HG03520 (cell line): ENCODE results near the gene HS3ST4.

Experiments
- ATAC-seq: cut with Tn5 transposase; IDR thresholded peaks from one replicate; pipeline ENCODE4 v1.9.1; 2021; ENCODE audit warnings: mild to moderate bottlenecking, moderate library complexity; ENCODE audit not compliant: unreplicated experiment

The HS3ST4 gene

DNA sequence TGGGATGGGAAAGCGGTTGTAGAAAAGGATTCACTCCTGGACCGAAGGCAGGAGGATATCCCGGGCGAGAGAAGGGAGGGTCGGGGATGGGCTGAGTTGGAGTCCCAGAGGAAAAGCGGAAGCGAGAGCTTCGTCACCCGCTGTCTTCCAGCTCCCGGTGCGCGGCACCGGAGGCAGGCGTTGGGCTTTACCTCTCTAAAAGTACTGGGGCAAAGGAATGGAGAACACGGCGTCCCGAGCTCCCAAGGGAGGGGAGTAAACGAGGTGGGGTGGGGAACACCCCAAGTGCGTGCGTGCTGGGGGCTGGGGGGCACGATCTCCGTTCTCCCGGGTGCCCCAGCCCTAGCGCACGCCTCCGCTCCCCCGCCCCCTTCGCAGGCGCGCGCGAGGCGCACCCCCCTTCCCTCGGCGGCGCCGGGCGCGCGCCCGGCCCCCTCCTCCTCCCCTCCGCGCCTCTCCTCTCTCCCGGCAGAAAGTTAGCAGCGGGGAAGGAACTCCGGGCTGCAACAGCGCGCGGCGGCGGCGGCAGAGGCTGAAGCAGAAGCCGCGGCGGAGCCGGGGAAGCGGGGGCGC is at the start of gene HS3ST4:
Gene HS3ST4, plus strand, starts transcription at position 441 of the 573 bp plus-strand sequence.
- ATAC-seq: no peak

DNA sequence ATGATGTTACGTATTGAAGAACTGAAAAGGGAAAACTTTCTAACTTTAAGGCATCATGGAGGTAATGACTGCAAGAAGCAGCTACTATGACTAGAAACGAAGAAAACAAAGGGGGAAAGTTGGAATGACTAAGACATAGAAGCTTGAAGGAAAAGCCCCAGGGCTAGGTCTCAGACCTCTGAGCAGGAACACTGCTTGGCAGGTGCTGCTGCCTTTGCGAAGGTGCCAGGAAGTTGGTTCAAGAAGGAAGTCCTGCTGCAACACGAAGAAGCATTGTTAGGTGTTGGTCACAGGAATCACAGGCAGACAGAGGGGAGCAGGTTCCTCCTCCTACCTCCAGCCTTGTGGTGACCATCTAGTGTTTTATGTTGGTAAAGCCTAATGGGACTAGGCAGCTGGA is 48.1 kb upstream of the HS3ST4 start:
- ATAC-seq: no peak

DNA sequence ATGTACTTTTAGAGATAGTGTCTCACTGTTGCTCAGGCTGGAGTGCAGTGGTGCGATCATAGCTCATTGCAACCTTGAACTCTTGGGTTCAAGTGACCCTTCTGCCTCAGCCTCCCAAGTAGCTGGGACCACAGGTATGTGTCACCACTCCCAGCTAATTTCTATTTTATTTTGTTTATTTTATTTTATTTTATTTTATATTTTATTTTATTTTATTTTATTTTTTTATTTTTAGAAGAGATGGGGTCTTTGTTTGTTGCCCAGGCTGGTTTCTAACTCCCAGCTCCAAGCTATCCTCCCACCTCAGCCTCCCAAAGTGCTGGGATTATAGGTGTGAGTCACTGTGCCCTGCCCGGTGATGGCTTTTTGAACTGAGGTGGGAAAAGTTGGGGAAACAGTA is 35.1 kb upstream of the HS3ST4 start:
- ATAC-seq: no peak

DNA sequence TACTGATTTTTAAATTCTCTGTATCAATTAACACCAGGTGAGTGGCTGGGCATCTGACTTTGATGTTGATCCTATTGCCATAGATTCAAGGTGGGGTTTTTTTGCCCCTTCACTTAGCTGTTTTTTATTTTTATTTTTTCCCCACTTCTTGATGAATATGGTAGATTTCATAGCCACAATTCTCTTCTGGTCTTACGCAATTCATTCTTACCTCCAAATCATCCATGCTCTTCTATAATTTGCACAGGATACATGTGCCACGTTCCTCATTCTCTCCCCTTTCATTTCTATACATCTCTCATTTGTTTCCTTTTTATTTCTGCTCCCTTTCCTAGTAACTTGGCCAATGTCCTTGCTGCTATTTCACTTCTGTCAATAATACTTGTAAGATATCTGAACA is 14.9 kb upstream of the HS3ST4 start:
- no peak for ATAC-seq

DNA sequence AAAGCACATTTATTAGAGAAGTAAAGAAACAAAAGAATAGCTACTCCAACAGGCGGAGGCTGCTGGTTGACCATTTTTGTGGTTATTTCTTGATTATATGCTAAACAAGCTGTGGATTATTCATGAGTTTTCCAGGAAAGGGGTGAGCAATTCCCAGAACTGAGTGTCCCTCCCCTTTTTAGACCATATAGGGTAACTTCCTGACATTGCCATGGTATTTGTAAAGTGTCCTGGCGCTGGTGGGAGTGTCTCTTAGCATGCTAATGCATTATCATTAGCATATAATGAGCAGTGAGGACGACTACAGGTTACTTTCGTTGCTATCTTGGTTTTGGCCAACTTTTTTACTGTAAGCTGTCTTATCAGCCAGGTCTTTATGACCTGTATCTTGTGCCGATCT is 12.2 kb upstream of the HS3ST4 start:
- ATAC-seq: no peak

DNA sequence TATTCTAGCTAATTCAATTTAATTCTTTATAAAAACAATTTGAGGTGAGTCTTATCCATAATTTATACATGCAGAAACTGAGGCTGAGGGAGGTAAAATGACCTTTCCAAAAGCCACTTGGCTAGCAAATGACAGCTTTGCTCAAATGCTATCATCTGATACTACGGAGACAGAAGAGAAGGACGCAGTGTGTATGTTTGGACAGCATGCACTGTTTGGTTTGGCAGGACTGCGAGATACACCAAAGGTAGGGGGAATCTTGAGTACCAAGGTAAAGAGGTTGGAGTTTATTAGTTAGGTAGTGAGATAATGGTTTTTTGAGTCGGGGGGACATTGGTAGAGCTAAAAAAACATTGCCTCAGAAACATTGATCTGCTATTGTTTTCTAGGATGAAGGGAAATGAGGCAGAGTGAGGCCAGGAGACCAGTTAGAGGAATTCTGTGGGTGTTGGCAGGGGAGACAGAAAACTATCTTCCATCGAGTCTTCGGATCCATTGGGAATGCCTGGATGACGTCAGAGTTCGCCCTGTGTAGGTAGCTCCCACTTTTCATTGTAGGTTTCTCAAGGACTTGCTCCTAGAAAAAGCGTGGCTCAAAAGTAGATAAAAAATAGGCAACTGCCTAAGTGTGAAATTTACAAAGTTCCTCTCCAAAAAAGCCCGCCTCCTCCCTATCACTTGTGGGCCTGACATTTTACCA is 2.5 kb upstream of the HS3ST4 start:
- ATAC-seq: no peak

DNA sequence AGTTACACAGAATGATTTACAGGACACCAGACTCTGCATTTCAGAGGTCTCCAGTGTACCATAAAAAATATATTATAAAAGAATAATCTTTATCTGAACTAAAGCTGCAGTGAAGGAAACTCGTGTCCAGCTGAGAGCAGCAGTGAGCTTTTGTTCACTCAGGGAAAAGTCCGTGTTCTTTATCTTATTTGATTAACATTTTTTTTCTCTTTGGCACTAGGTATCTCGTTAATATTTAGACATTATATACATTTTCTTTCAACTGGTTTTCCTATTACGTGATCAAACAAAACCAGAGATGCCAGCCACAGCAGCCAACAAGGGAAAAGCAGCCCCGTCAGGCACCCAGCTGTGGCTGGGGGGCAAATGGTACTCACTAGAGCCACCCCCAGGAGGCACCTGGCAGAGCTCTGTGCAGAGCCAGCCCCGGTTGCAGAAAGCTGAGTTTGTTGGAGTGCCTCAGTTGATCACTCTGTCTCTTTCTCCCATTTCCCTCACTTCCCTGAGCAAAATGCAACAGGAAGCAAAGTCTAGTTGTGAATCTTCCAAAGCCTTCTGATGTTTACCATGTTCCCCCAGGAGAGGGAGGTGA is 1.1 kb upstream of the HS3ST4 start:
- no peak for ATAC-seq

DNA sequence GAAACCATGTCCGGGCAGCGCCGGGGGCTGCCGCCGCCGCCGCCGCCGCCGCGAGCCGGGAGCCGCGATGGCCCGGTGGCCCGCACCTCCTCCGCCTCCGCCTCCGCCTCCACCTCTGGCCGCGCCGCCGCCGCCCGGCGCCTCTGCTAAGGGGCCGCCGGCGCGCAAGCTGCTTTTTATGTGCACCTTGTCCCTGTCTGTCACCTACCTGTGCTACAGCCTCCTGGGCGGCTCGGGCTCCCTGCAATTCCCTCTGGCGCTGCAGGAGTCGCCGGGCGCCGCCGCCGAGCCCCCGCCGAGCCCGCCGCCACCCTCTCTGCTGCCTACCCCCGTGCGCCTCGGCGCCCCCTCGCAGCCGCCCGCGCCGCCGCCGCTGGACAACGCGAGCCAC is 587 bp downstream of the HS3ST4 start:
- ATAC-seq: no peak

DNA sequence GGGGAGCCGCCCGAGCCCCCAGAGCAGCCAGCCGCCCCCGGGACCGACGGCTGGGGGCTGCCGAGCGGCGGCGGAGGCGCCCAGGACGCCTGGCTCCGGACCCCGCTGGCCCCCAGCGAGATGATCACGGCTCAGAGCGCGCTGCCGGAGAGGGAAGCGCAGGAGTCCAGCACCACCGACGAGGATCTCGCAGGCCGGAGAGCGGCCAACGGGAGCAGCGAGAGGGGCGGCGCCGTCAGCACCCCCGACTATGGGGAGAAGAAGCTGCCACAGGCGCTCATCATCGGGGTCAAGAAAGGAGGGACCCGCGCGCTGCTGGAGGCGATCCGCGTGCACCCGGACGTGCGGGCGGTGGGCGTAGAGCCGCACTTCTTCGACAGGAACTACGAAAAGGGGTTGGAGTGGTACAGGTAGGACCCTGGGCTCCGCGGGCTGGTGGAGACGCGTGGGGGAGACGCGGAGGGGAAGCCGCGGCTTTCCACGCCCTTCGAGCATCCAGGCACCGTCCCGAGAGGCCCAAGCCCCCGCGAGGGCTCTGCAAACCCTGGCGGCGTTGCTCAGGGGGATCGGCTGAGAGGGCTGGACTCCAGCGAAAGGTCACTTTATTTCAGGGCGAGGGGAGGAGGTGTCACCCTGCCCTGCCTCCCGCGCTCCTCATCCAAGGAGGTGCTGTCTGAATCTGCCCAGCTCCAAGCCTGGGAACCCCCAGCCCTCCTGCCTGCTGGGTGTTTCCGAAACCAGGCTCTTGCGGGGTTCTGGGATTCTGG is 1.2 kb downstream of the HS3ST4 start:
- no peak for ATAC-seq

DNA sequence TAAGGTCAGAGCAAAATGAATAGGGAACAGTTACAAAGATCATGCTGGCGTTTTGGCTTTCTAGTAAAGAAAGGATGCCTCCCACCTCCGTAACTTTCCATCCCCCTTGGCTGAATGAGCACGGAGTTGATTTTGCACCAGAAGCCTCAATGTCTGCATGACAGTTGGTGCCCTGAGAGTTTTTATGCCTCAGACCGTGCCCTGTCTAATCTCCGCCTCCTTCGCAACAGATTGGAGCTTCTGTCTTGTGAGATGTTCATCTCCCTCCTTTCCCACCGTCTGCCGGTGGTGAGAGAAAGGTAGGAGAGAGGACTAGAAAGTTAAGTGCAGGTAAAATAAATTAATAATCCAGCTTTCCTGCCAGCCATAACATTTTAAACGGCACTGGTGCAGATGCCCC is 1.9 kb downstream of the HS3ST4 start:
- no peak for ATAC-seq

DNA sequence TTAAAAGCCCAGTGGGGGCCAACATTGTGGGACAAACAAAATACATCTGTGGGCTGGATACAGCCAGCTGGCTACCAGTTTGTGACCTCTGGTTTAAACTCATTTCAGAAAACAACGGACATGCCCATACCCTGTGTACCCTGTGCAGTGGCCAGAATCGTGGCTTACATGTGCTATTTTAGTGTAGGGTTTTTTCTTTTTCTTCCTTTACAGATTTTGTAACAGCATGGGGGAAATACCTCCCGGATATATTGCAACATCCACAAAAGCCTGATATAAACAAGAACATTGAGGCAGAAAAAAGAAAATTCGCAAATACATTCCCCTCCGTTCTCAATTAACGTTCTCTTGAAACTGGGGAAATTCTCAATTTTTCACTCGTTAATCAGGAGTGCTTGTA is 7.3 kb downstream of the HS3ST4 start:
- no peak for ATAC-seq

DNA sequence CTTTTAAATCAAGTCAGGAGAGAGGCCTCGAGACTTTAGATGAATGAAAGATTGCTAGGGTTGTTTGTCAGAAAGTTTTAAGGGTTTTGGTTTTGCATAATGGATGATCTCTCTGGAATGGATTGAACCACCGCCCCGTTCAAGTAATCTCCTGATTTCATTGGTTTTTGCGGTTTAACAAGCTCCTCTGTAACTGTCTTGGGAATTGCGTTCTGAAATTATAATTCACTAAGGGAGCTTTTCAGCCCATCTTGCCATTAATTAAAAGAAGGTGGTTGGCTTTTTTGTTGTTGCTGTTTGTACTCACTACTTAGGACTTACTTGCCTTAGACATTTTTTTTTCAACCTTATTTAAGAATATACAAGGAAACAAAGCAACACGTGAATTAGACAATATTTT is 8.8 kb downstream of the HS3ST4 start:
- no peak for ATAC-seq

DNA sequence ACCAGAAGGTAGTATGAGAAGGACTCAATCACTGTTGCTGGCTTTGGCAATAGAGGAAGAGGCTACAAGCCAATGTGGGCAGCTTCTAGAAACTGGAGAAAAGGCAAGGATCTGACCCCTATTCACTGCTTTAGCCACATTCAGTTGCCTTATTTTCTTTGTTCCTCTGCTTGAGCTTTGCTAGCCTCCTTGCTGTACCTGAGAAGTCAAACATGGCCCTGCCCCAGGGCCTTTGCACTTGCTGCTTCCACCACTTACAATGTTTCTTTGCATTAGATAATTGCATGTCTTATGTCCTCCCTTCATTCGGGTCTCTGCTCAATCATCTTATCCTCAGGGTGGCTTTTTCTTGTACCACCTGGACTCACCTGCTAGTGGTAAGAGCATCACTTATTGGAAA is 15.8 kb downstream of the HS3ST4 start:
- ATAC-seq: no peak

DNA sequence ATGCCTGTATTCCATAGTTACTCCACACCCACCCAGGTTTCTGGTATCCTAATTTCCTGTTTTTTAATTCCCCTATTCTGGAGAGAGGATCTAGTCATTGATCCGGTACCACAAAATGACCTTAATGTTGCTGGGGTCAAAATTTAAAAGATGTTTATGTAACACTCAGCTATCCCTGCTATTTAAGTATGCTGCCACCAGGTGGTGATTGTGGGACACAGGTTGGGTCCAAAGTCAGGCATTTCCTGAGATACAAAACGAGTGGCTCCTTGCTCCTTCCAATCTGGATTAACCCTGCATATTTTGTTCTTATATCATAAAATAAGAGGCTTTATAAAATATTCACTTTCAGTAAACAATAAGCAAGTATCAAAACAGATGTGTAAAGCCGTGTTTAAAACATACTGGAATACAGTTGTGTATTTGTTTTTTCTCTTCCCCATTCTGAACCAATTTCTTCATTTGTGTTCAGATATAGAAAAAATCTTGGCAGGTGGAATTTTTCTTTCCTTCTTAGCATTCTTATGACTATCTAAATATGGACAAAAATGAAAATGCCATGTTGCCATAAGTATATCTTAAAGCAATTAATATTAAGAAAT is 16.3 kb downstream of the HS3ST4 start:
- ATAC-seq: no peak

DNA sequence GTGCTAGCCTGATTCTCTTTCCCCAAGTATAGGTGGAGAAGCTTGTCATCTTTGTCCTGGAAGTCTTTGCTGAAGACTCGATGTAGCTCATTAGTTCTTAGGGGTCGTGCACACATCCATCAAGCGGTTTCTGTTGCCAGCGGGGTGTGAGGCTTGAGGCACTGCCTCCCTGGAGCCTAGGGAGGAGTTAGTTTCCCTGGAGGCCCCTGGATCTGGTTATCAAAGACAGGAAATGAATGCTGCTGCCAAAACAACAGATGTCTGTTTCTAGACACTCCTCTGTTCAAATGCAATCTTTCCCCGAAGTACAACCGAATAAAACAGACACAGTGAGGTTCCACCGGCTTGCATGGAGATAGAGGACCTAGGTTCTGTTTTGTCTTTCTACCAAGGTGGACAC is 17.5 kb downstream of the HS3ST4 start:
- ATAC-seq: no peak

DNA sequence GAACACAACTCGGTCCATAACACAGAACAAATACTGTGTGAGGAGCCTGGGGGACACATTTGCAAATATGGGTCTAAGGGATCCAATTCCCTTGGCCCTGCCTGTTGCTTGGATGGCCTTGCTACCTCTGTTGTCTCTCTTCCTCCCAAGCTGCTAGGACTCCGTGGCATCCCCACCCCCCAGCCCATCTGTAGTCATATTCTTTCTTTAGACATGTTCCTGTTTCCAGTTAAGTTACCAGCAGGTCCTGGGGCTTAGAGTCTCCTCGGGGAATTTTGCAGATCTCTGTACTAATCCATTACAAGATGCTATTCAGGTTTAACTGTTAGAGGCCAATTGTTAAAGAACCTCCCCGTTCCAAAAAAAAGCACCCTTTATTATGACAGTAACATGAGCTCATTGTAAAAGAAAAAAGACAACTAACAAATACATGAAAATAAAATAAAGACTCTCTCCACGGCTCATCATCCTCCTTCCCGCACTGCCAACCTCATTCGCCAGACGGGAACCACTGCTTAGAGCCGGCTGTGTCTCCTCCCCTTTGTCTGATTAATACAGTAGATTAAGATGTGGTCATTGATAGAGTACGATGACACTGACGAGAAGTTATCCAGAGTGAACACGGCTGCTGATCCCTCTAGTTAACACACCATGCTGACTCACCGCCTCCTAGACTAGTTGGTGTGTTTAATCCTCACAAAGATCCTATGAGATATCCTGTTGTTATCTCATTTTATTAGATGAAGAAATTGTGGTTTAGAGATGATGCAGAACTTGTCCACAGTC is 22.2 kb downstream of the HS3ST4 start:
- no peak for ATAC-seq

DNA sequence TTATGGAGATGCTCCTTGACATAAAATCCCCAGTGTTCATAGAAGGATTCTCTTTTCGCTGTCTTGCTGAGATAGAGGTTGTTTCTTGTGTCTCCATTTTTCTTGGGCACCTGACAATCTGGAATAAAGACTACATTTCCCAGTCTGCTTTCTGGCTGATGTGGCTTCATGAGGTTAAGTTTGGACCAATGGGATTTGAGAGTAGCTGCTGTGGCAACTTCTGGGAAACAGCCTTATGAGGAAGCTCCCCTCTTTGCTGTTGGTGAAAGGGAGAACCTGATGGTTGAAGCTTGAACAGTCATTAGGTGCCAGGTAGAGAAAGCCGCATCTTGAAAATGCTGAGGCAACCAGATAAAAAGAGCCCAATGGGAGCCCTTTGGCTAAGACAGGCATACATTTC is 24.4 kb downstream of the HS3ST4 start:
- ATAC-seq: no peak

DNA sequence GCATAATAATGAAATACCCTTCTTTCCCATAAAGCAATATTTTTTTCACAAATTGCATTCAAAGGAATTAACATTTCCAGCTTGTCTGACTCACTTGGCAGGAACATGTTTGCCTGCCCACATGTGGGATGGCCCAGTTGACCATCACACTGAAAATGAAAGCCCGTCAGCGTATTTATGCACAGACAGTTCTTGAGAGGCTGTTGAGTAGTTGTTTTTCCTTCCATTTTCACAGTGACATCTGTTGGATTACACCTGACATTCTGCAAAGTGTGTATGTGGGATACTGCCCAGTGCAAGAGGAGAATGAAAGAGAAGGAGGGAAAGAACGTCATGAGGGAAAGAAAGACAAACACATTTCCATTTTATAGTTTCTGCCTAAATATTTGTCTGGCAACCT is 29.7 kb downstream of the HS3ST4 start:
- no peak for ATAC-seq

DNA sequence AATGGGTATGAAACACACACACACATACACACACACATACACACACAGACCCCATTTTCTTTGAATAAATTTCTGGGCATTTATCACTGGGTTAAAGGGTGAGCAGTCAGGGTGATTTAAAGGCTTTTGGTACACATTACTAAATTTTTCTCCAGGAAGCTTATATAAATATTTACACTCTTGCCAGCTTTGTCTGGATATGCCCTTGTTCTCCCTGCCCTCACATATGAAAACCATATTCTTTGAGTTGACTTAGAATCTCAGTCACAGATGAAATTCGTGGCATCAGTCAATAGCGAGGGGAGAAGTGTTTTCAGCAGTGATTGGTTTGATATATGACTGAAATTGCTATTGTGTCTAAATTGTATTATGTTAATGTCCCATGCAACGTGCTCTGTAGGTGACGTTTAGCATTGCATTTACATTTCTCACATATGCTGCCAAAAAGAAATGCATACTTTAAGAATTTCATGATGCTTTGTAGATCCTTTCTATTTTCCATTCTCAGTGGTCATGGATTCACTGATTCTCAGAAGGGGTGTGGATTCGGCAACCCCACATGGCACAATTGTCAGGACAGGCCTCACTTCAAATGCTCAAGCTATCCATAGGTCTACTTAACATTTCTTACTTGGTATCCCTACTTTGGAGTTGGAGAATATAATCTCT is 34.8 kb downstream of the HS3ST4 start:
- ATAC-seq: no peak

DNA sequence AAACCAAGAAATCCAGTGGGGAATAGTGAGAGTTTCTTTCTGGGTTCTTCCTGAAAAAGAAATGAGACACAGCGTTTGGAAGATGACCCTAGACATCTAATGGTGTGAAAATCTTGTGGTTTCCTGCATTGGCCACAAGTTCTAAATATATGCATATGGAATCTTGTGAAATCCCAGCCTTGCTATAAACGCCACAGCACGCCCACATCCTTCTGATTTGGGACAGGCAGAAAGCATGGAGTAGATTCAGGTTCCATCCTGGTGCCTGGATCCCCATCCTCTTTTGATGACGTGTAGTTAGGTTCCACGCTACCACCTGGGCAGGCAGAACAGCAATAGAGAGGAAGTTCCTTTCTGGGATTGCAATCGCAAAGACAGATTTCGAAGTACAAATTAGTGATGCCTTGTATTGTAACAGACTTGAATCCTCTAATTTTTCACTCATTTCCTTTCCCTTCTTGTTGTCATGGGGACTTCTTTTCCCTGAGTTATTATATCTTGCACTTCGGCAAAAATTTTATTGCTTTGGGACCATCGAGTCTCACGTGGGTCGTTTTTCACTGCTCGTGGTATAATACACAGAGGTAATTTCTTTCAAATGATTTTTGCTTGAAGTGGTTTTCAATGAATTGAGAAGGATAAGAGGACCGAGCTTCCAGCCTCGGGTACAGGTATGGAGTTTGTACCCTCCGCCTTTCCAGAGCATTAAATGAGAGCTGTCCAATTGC is 37.6 kb downstream of the HS3ST4 start:
- no peak for ATAC-seq
